Vagina (tissue), 2 donors: ENCODE data around the gene TNFAIP8L1.

ENCODE experiments used
- POLR2AphosphoS5 ChIP-seq, 2 donors: sonication (generic); formaldehyde crosslinking; IDR thresholded peaks; one replicate each; pipeline ENCODE4 v1.9.0; 2017; ENCODE audit warnings: antibody characterized with exemption in 2 of 2, mild to moderate bottlenecking in 2 of 2, low read depth in 1 of 2; ENCODE audit not compliant: insufficient read depth in 1 of 2
- TF ChIP-seq, protein P1 (sequence below), 3 experiments: fragments of 450-650 bp in 2 of 3; fragments of 200-600 bp in 1 of 3; sonication (generic) in 1 of 3; IDR thresholded peaks; one replicate each; pipeline ENCODE4 v1.5.1; 2017 to 2019; ENCODE audit warnings: antibody characterized with exemption in 3 of 3, mild to moderate bottlenecking in 2 of 3, moderate library complexity in 2 of 3

DNA sequence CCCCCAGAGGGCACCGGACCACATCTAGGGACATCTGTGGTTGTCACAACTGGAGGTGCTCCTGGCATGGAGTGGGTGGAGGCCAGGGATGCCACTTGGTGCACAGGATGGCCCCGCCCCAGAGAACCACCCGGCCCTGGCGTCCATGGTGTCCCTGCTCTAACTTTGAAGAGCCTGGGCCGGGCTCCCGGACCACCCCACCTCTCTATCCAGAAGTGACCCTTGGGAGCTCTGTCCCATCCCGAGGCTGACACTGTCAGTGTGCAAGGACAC is 53.7 kb downstream of the TNFAIP8L1 start:
- TF ChIP-seq, protein P1, sequence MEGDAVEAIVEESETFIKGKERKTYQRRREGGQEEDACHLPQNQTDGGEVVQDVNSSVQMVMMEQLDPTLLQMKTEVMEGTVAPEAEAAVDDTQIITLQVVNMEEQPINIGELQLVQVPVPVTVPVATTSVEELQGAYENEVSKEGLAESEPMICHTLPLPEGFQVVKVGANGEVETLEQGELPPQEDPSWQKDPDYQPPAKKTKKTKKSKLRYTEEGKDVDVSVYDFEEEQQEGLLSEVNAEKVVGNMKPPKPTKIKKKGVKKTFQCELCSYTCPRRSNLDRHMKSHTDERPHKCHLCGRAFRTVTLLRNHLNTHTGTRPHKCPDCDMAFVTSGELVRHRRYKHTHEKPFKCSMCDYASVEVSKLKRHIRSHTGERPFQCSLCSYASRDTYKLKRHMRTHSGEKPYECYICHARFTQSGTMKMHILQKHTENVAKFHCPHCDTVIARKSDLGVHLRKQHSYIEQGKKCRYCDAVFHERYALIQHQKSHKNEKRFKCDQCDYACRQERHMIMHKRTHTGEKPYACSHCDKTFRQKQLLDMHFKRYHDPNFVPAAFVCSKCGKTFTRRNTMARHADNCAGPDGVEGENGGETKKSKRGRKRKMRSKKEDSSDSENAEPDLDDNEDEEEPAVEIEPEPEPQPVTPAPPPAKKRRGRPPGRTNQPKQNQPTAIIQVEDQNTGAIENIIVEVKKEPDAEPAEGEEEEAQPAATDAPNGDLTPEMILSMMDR (IDR thresholded peaks at IDR 0.05): no peak
- TF ChIP-seq POLR2AphosphoS5 (IDR thresholded peaks at IDR 0.05; ENCODE audit: insufficient read depth in 1 of 2, low read depth in 1 of 2): no peak
